ENCODE results near the gene ZCCHC8.
"Not testable (repeated sequence)": the region's sequence is repeated elsewhere in the genome, so short reads cannot be mapped to it uniquely, and the experiment has no call there.

ZCCHC8 gene

GRCh38 chr12:122508163-122508562 lies 7.4 kb upstream of the ZCCHC8 start:
- no peak for DNase-seq (ENCODE audit: low spot score)

GRCh38 chr12:122506393-122506938 lies 5.7 kb upstream of the ZCCHC8 start:
- no peak for DNase-seq (ENCODE audit: low spot score)

GRCh38 chr12:122505419-122506051 lies 4.8 kb upstream of the ZCCHC8 start:
- no peak for DNase-seq (ENCODE audit: low spot score)

GRCh38 chr12:122503783-122504590 lies 3.3 kb upstream of the ZCCHC8 start:
- no peak for DNase-seq (ENCODE audit: low spot score)

GRCh38 chr12:122503147-122503751 lies 2.5 kb upstream of the ZCCHC8 start:
- no peak for DNase-seq (ENCODE audit: low spot score)

- no peak for DNase-seq (ENCODE audit: low spot score)
Measured at GRCh38 chr12:122501489-122501989, 807 bp upstream of the ZCCHC8 start.

- no peak for DNase-seq (ENCODE audit: low spot score)
Measured at GRCh38 chr12:122499991-122500684, 594 bp downstream of the ZCCHC8 start.

GRCh38 chr12:122495258-122495657 lies 5.5 kb downstream of the ZCCHC8 start:
- no peak for DNase-seq (ENCODE audit: low spot score)

- DNase-seq (ENCODE audit: low spot score) = not testable (repeated sequence)
Measured at GRCh38 chr12:122493222-122493621, 7.5 kb downstream of the ZCCHC8 start.

- DNase-seq (ENCODE audit: low spot score) = no peak
Measured at GRCh38 chr12:122491991-122492390, 8.7 kb downstream of the ZCCHC8 start.

GRCh38 chr12:122489038-122489437 lies 11.7 kb downstream of the ZCCHC8 start:
- no peak for DNase-seq (ENCODE audit: low spot score)

- DNase-seq (ENCODE audit: low spot score) = not testable (repeated sequence)
Measured at GRCh38 chr12:122487807-122488206, 12.9 kb downstream of the ZCCHC8 start.

- no peak for DNase-seq (ENCODE audit: low spot score)
Measured at GRCh38 chr12:122486805-122487426, 13.8 kb downstream of the ZCCHC8 start.

- DNase-seq (ENCODE audit: low spot score) = not testable (repeated sequence)
Measured at GRCh38 chr12:122486360-122486759, 14.4 kb downstream of the ZCCHC8 start.

- not testable (repeated sequence) for DNase-seq (ENCODE audit: low spot score)
Measured at GRCh38 chr12:122484385-122484784, 16.3 kb downstream of the ZCCHC8 start.

GRCh38 chr12:122483969-122484368 lies 16.8 kb downstream of the ZCCHC8 start:
- no peak for DNase-seq (ENCODE audit: low spot score)

GRCh38 chr12:122481861-122482260 lies 18.9 kb downstream of the ZCCHC8 start:
- no peak for DNase-seq (ENCODE audit: low spot score)

- no peak for DNase-seq (ENCODE audit: low spot score)
Measured at GRCh38 chr12:122480753-122481152, 20.0 kb downstream of the ZCCHC8 start.

GRCh38 chr12:122474324-122474716 lies 26.4 kb downstream of the ZCCHC8 start:
- DNase-seq (ENCODE audit: low spot score) = no peak

- DNase-seq (ENCODE audit: low spot score) = no peak
Measured at GRCh38 chr12:122473543-122474323, 27.0 kb downstream of the ZCCHC8 start.

All from ecto neural progenitor cell (in vitro differentiated cells).